ENCODE data around the gene JMJD1C. TPM values are rescaled to one million over a fixed set of nuclear protein-coding genes. Genes with fewer than 3 reads are reported as not detected.
"Not testable (repeated sequence)": the region's sequence is repeated elsewhere in the genome, so short reads cannot be mapped to it uniquely, and the experiment has no call there.

Gene JMJD1C, protein sequence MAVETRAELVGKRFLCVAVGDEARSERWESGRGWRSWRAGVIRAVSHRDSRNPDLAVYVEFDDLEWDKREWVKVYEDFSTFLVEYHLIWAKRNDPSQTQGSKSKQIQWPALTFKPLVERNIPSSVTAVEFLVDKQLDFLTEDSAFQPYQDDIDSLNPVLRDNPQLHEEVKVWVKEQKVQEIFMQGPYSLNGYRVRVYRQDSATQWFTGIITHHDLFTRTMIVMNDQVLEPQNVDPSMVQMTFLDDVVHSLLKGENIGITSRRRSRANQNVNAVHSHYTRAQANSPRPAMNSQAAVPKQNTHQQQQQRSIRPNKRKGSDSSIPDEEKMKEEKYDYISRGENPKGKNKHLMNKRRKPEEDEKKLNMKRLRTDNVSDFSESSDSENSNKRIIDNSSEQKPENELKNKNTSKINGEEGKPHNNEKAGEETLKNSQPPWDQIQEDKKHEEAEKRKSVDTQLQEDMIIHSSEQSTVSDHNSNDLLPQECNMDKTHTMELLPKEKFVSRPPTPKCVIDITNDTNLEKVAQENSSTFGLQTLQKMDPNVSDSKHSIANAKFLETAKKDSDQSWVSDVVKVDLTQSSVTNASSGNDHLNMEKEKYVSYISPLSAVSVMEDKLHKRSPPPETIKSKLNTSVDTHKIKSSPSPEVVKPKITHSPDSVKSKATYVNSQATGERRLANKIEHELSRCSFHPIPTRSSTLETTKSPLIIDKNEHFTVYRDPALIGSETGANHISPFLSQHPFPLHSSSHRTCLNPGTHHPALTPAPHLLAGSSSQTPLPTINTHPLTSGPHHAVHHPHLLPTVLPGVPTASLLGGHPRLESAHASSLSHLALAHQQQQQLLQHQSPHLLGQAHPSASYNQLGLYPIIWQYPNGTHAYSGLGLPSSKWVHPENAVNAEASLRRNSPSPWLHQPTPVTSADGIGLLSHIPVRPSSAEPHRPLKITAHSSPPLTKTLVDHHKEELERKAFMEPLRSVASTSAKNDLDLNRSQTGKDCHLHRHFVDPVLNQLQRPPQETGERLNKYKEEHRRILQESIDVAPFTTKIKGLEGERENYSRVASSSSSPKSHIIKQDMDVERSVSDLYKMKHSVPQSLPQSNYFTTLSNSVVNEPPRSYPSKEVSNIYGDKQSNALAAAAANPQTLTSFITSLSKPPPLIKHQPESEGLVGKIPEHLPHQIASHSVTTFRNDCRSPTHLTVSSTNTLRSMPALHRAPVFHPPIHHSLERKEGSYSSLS (N-terminal part only)
- polyA plus RNA-seq (2012; ENCODE audit: missing spikeins): 44.8 TPM

DNA sequence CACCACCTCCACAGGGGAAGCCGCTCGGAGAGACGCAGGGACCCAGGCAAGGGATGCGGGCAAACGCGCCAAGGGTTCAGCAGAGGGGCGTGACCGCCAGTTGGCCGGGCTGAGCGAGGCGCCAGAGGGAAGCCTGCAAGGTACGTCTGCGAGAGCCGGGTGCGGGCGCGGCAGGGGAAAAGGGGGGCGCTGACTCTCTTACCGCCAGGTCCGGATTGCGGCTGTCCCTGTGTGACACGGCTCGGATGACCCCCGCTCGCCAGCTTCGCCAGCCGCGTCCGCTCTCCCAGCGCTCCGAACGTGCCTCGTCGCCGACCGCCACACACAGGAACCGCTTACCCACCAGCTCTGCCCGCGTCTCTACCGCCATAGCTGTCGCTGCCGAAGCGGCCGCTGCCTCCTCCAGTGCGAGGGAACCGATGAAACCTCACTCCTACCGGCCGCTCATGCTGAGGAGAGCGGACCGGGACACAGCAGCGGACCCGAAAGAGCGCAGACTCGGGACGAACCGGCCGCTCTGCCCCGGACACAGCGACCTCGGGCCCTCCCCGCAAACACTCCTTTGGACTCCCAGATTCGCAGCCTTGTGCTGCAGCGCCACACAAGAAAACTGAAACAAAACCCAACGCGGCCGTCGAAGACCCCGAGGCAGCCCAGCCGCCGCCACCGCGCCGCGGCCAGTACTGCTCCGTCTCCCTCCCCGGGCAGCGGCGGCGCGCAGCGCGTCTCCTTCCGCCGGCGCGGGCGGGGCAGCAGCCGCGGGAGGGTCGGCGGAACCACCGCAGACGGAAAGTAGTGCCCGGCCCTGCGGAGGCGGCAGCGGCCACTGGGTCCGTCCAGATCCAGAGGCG, at the start of gene JMJD1C:
Gene JMJD1C, minus strand, starts transcription at position 685 of the 851 bp plus-strand sequence. Its CDS starts 315 bp downstream, at position 370.
- DNase-seq (ENCODE audit: insufficient read length): peak; percentile 54
- peak; percentile 97 for FAIRE-seq
- TF ChIP-seq POLR2AphosphoS5 (IDR thresholded peaks at IDR 0.05; ENCODE audit: low read depth, low read length) (peak; percentile 53; the same call in 1 of the 2 replicates), TAF1 (IDR thresholded peaks at IDR 0.05; ENCODE audit: borderline replicate concordance, low read depth, low read length) (peak; percentile 49; the same call in 1 of the 2 replicates), POLR2A (IDR thresholded peaks at IDR 0.05; ENCODE audit: low read depth, low read length) (peak; percentile 89)

DNA sequence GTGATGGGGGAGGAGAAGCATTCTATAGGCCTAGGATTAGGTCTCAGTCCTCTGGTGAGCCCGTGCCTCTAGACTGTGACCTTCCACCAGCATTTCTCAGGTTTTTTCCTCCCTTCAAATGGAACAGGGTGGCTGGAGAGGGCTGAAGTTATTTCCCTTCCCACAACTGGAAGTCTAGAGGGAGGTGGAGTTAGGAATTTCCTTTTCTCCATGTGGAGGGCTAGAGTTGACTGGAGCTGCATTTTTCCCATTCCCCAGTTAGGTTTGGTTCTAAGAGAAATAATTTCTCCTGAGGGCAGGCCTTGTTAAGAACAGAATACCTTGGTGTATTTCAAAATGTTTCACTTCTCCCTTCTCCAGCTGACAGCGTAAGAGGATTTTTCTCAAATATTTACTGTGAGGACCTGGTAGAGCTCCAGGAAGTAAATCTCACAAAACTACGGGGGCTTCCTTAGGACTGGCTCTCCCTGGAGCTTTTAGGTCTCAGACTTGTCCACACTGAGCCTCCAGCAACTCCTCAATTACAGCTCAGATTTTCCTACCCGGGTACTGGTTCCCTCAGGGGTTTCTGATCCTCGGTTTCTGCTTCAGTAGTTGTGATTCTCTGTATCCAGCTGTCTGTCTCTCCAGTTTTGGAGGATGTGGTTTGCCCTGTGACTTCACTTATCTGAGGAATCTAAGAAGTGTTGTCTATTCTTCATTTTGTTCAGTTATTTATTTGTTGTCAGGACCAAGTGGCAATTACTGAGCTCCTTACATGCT, 49.4 kb upstream of the JMJD1C start:
- DNase-seq (ENCODE audit: insufficient read length) (no peak), FAIRE-seq (no peak)
- TF ChIP-seq TAF1 (IDR thresholded peaks at IDR 0.05; ENCODE audit: borderline replicate concordance, low read depth, low read length) (no peak), POLR2AphosphoS5 (IDR thresholded peaks at IDR 0.05; ENCODE audit: low read depth, low read length) (no peak), POLR2A (IDR thresholded peaks at IDR 0.05; ENCODE audit: low read depth, low read length) (no peak)

DNA sequence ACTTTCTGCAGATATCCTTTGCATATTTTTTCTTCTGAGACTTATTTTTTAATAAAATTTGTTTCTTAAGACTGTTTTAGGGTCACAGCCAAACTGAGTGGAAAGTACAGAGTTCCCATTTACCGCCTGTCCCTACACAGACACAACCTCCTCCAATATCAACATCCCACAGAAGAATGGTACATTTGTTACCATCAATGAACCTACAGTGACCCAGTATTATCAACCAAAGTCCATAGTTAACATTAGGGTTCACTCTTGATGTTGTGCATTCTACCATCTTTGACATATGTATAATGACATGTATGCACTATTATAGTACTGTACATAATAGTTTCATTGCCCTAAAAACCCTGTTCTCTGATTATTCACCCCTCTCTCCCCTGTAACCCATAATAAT, 40.8 kb upstream of the JMJD1C start:
- DNase-seq (ENCODE audit: insufficient read length): no peak
- TF ChIP-seq POLR2AphosphoS5 (IDR thresholded peaks at IDR 0.05; ENCODE audit: low read depth, low read length): no peak
- TF ChIP-seq TAF1 (IDR thresholded peaks at IDR 0.05; ENCODE audit: borderline replicate concordance, low read depth, low read length): no peak
- no peak for FAIRE-seq

DNA sequence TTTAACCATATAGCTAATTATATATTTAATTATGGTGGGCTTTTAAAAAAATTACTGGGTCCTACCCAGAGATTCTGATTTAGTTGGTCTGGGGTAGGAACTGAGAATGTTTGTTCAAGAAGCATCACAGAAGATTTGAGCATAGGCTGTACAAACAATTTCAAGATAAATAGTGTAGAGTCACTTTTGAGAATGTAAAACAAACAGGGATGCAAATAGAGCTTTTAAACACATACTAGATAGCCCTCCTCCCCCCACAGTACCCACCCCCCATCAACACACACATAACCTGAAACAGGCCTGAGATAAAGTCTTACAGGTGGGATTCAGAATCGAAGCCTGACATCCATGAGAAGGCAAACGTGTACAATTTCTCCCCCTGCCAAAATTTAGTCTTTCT, 39.8 kb upstream of the JMJD1C start:
- no peak for TF ChIP-seq TAF1 (IDR thresholded peaks at IDR 0.05; ENCODE audit: borderline replicate concordance, low read depth, low read length)
- no peak for TF ChIP-seq POLR2AphosphoS5 (IDR thresholded peaks at IDR 0.05; ENCODE audit: low read depth, low read length)
- TF ChIP-seq POLR2A (IDR thresholded peaks at IDR 0.05; ENCODE audit: low read depth, low read length): no peak
- FAIRE-seq (no peak), DNase-seq (ENCODE audit: insufficient read length) (no peak)

DNA sequence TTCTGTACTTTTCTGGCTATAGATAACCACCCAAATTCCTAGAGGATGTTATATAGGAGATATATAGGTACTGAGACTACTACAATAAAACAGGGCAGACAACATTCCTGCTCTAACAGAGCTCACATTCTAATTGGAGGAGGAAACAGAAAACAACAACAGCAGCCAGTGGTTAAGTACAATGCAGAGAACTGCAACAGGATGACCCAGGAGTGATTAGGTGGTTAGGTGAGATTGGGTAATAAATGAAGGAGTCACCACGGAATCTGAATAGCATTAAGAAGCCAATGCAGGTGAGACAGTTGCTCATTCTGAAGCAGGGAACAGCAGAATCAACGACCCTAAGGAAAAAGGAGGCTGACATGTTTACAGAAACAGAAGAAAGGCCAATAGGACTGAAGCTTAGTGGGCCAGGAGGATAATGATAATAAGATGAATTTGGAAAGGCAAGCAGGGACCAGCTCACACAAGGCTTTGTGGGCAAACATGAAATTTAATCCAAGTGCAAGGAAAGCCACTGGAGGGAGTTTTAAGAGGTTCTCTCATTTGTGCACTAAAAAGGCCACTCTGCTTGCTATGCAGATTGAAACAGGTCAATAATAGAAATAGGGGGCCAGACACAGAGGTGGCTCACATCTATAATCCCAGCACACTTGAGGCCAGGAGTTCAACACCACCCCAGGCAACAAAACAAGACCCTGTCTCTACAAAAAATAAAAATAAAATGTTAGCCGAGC, 38.5 kb upstream of the JMJD1C start:
- FAIRE-seq (peak; percentile 40), DNase-seq (ENCODE audit: insufficient read length) (no peak)

DNA sequence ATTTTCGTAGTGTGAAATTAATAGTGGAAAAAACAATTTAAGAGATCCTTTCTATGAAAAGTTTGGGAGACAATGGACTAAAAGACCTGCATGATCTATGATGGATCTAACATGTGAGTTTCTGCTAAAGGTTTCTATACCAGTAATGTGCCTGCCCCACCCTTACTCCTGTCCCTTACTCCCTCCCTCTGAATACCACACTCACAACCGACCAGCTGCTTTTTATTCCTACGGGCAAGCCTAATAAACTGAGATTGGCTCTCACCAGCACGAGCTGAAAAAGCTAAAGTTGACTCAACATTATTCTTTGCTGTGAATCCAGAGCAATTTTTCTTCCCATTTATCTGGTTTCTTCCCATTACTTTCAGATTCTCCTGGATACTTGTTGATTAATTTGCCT, 37.6 kb upstream of the JMJD1C start:
- no peak for TF ChIP-seq POLR2AphosphoS5 (IDR thresholded peaks at IDR 0.05; ENCODE audit: low read depth, low read length)
- no peak for TF ChIP-seq TAF1 (IDR thresholded peaks at IDR 0.05; ENCODE audit: borderline replicate concordance, low read depth, low read length)
- no peak for TF ChIP-seq POLR2A (IDR thresholded peaks at IDR 0.05; ENCODE audit: low read depth, low read length)
- DNase-seq (ENCODE audit: insufficient read length) (no peak), FAIRE-seq (no peak)

More for the DNA sequence above, 38.5 kb upstream of the JMJD1C start:
- TF ChIP-seq TAF1 (IDR thresholded peaks at IDR 0.05; ENCODE audit: borderline replicate concordance, low read depth, low read length) (no peak), POLR2AphosphoS5 (IDR thresholded peaks at IDR 0.05; ENCODE audit: low read depth, low read length) (no peak), POLR2A (IDR thresholded peaks at IDR 0.05; ENCODE audit: low read depth, low read length) (no peak)

DNA sequence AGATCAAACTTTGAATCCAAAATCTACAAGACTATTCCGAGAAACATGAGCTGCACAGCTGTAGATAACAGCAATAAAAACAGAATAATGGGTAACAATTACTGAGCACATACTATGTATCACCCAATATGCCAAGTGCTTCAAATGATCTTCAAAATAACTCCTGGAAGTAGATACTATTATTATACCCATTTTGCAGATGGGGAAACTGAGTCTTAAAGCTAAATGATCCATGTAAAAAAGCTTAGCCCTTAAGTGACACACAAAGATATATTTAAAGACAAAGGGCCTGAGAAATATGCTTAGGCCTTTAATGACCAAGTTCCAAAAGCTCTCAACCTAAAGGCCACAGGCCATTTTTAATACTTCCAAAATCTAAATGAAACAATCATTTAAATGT, 37.1 kb upstream of the JMJD1C start:
- no peak for TF ChIP-seq POLR2AphosphoS5 (IDR thresholded peaks at IDR 0.05; ENCODE audit: low read depth, low read length)
- no peak for TF ChIP-seq TAF1 (IDR thresholded peaks at IDR 0.05; ENCODE audit: borderline replicate concordance, low read depth, low read length)
- TF ChIP-seq POLR2A (IDR thresholded peaks at IDR 0.05; ENCODE audit: low read depth, low read length): no peak
- DNase-seq (ENCODE audit: insufficient read length): no peak
- FAIRE-seq: no peak

DNA sequence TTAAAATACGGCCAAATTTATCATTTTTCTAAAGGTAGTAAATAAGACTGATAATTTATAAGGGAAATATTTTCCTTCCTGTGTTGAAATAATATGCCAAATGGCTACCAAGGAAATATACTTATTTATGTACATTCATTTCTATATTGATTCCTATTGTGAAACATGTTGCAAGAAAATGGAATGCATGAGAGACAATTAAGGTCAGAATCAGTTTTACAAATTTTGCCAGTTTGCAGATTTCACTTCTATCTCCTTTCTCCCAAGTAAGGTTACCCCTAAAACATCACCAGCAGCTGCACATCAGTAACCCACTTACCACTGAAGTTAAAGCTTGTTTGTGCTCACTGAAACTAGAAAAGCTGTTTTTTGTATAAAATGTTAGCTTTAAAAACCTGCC, 36.2 kb upstream of the JMJD1C start:
- TF ChIP-seq TAF1 (IDR thresholded peaks at IDR 0.05; ENCODE audit: borderline replicate concordance, low read depth, low read length) (no peak), POLR2AphosphoS5 (IDR thresholded peaks at IDR 0.05; ENCODE audit: low read depth, low read length) (no peak), POLR2A (IDR thresholded peaks at IDR 0.05; ENCODE audit: low read depth, low read length) (no peak)
- FAIRE-seq: no peak
- DNase-seq (ENCODE audit: insufficient read length): no peak

DNA sequence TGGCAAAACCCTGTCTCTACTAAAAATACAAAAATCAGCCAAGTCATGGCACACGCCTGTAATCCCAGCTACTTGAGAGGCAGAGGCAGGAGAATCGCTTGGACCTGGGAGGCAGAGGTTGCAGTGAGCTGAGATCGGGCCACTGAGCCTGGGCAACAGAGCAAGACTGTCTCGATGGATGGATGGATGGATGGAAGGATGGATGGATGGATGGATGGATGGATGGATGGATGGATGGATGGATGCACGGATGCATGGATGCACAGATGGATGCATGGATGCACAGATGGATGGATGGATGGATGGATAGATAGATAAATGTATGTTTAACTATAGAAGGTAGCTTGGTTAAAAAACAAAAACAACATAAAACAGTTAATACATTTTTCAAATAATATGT, 34.8 kb upstream of the JMJD1C start:
- not testable (repeated sequence) for DNase-seq (ENCODE audit: insufficient read length); FAIRE-seq
